A673 (cell line): ENCODE data around the gene MYO1C. TPM values are rescaled to one million over a fixed set of nuclear protein-coding genes. Genes with fewer than 3 reads are reported as not detected.

ENCODE experiments used
- BruUV-seq: library from RNA; stranded (reverse); fragments of 400-500 nt; replicated peaks from 2 replicates; lab custom pipeline; 2021; lab: Mats Ljungman, UMichigan
- CTCF ChIA-PET: fragments of 300-600 bp; sonication (Branson Sonifier 250); formaldehyde crosslinking; loops from one replicate; lab custom pipeline; 2022; ENCODE audit warnings: antibody characterized with exemption; lab: Charles Lee
- POLR2A ChIA-PET: fragments of 300-600 bp; sonication (Branson Sonifier 250); formaldehyde crosslinking; loops from one replicate; lab custom pipeline; 2022; ENCODE audit warnings: antibody characterized with exemption; ENCODE audit not compliant: low non-redundant PET; lab: Charles Lee
- DNase-seq: peaks from one replicate; pipeline ENCODE4 v3.0.0-alpha.2; 2015; ENCODE audit warnings: low spot score
- H3K27ac ChIP-seq: fragments of 200-600 bp; sonication (generic); 2 replicates; pipeline ENCODE4 v1.5.1; 2016; ENCODE audit warnings: mixed run types, low read depth, mild to moderate bottlenecking, mixed read lengths, antibody characterized with exemption, low read length; ENCODE audit not compliant: poor library complexity, severe bottlenecking
- H3K27me3 ChIP-seq: fragments of 200-600 bp; sonication (generic); replicated peaks from 2 replicates; pipeline ENCODE4 v1.6.1; 2017; ENCODE audit warnings: mixed run types, low read depth, mild to moderate bottlenecking, mixed read lengths, antibody characterized with exemption, low read length; ENCODE audit not compliant: insufficient read depth, poor library complexity
- H3K36me3 ChIP-seq: fragments of 200-600 bp; sonication (generic); 2 replicates; pipeline ENCODE4 v1.6.1; 2016; ENCODE audit warnings: mixed run types, mild to moderate bottlenecking, mixed read lengths, antibody characterized with exemption, low read length; ENCODE audit not compliant: insufficient read depth, poor library complexity, severe bottlenecking
- H3K4me1 ChIP-seq: fragments of 200-600 bp; sonication (generic); 2 replicates; pipeline ENCODE4 v1.6.1; 2017; ENCODE audit warnings: mixed run types, mild to moderate bottlenecking, mixed read lengths, antibody characterized with exemption, low read length; ENCODE audit not compliant: insufficient read depth, poor library complexity, severe bottlenecking
- H3K4me3 ChIP-seq: fragments of 200-600 bp; sonication (generic); 2 replicates; pipeline ENCODE4 v1.5.1; 2016; ENCODE audit warnings: low read depth, mixed run types, mild to moderate bottlenecking, mixed read lengths, low read length; ENCODE audit not compliant: poor library complexity, severe bottlenecking
- H3K9me3 ChIP-seq: fragments of 200-600 bp; sonication (generic); 2 replicates; pipeline ENCODE4 v1.6.1; 2016; ENCODE audit warnings: mixed run types, low read depth, mild to moderate bottlenecking, mixed read lengths, antibody characterized with exemption, low read length; ENCODE audit not compliant: poor library complexity, severe bottlenecking
- CTCF ChIP-seq: fragments of 300-800, 200-600 bp; sonication (generic); conservative IDR thresholded peaks from 2 replicates; pipeline ENCODE4 v1.5.1; 2017; ENCODE audit warnings: low read depth, mild to moderate bottlenecking, antibody characterized with exemption, low read length, moderate library complexity, mixed read lengths
- EZH2 ChIP-seq: fragments of 200-600 bp; sonication (generic); IDR thresholded peaks from 2 replicates; pipeline ENCODE4 v1.6.1; 2017; ENCODE audit warnings: borderline replicate concordance, low read depth, mild to moderate bottlenecking, mixed read lengths, antibody characterized with exemption, low read length; ENCODE audit not compliant: poor library complexity, severe bottlenecking
- intact Hi-C: fragments of 100-400 bp; cut with micrococcal nuclease; formaldehyde crosslinking; loops from one replicate; pipeline ENCODE4 v1.10.0; 2022; ENCODE audit not compliant: unreplicated experiment
- total RNA-seq: library from RNA; stranded (reverse); gene quantifications from 2 replicates; pipeline ENCODE4 v1.2.3, GENCODE V29; 2021

MYO1C gene
- total RNA-seq, 1 experiment from 2014 or later: 103 TPM

GRCh38 chr17:1505586-1505985 lies 13.1 kb upstream of the MYO1C start:
- Histone ChIP-seq H3K4me1 (peaks cover under 1% of the 10 kb centered on the region), H3K4me3 (no peak overlapping the region), H3K9me3 (no peaks in the 10 kb centered on the region), H3K27me3 (no peaks in the 10 kb centered on the region), H3K36me3 (no peaks in the 10 kb centered on the region), H3K27ac (no peak overlapping the region)
- BruUV-seq: no TSS peak
- no peak for DNase-seq
- no peak for TF ChIP-seq EZH2
- TF ChIP-seq CTCF: no peak
- intact Hi-C loops: no loop called here
- POLR2A ChIA-PET: no interaction called here
- CTCF ChIA-PET: no interaction called here

GRCh38 chr17:1504866-1505265 lies 12.4 kb upstream of the MYO1C start:
- no peak for DNase-seq
- intact Hi-C loops: no loop called here
- Histone ChIP-seq H3K27me3 (no peaks in the 10 kb centered on the region), H3K4me3 (no peak overlapping the region), H3K27ac (no peak overlapping the region), H3K36me3 (no peaks in the 10 kb centered on the region), H3K4me1 (no peaks in the 10 kb centered on the region), H3K9me3 (no peaks in the 10 kb centered on the region)
- BruUV-seq: no TSS peak
- TF ChIP-seq CTCF (no peak), EZH2 (no peak)
- CTCF ChIA-PET: interaction anchor here (1.0 kb wide), 1 partner anchor 140 kb away, joined by 3 read pairs; no protein-coding TSS in a partner anchor
- POLR2A ChIA-PET: no interaction called here

- TF ChIP-seq CTCF (no peak), EZH2 (no peak)
- Histone ChIP-seq H3K4me3 (no peak overlapping the region), H3K27me3 (no peaks in the 10 kb centered on the region), H3K9me3 (no peaks in the 10 kb centered on the region), H3K27ac (no peak overlapping the region), H3K4me1 (no peaks in the 10 kb centered on the region), H3K36me3 (no peaks in the 10 kb centered on the region)
- BruUV-seq: no TSS peak
- POLR2A ChIA-PET: interaction anchor here (0.6 kb wide), 1 partner anchor 184 kb away, joined by 12 read pairs; no protein-coding TSS in a partner anchor
- CTCF ChIA-PET: no interaction called here
- intact Hi-C loops: no loop called here
- no peak for DNase-seq
Measured at GRCh38 chr17:1503699-1504098, 11.2 kb upstream of the MYO1C start.
